ENCODE data around the gene TRPM3.

Gene TRPM3

DNA sequence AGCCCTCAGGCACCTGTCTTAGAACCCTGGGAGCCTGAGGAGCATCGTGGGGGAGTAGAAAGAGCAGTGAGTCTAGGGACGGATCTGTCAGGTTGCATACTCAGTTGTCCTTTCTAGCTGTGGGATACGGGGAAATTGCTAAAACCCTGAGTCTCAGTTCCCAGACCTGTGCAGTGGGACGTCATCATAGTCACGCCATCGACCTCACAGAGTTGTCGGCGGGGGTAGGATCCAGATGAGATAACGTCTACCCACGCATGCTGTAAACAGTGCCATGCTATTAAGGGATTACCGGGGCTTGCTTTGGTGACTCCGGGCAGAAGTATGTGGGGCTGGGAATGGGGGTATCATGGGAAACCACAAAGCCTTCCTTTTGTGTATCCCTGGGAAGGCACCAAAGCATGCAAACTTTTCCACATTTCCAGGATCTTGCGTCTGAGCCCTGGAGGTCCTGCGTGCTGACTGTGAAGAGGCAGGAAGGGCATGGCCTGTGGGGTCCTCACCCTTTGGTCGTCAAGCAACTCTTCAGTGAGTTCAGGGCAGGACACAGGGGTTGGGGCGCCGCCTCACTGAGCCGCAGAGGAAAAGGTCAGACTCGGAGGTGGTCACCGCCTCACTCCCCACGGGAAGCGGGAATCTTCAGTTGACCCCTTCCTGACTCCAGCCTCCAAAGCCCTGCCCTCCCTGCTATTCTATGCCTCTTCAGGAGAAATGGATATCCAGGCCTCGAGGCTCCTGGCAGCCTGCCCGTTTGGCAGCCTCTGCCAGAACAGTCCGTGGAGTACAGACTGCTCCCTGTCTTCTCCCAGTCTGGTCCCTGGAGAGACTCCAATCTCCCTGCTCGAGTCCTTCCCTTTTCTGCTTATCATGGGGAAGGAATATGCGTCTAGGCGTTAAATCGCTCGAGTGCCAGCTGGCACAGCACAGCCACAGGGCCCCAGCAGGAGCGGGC, 520.1 kb downstream of the TRPM3 start:
- no peak for DNase-seq

DNA sequence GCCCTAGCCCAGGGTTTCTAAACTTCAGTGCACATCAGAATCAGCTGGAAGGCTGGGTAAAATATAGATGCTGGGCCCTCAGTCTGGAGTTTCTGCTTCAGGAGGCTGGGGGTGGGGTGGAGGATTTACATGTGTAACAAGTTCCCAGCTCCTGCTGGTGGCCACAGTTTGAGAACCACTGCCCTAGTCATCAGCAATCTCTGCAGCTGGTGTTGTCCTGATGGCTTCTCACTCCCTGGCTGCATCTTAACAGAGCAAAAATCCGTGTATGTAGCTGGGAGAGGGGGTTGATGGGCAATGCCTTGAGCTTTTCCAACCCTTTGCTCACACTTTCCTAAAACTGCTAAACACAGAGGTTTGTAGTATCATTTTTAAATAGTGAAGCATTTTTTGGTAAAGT, 520.9 kb downstream of the TRPM3 start:
- no peak for DNase-seq

DNA sequence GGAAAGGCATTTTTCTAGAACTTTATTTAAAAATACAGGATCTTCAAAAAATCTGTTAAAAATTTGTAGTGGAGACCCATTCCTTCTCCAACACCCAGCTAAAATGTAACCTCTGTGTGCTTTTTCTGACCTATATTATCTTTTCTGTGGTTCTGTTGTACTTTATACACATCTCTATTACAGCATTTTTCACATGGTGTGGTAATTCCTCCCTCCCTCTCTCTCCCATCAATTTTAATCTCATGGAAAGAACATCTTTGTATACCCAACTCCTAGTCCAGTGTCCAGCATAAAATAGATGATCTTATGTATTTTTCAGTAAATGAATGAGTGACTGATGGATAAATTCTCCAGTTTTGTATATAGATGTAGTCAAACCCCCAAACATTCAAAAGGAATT, 523.5 kb downstream of the TRPM3 start:
- DNase-seq = no peak

- DNase-seq = no peak
These were observed 526.2 kb downstream of the TRPM3 start for GRCh38 chr9:70595211-70595610.

DNA sequence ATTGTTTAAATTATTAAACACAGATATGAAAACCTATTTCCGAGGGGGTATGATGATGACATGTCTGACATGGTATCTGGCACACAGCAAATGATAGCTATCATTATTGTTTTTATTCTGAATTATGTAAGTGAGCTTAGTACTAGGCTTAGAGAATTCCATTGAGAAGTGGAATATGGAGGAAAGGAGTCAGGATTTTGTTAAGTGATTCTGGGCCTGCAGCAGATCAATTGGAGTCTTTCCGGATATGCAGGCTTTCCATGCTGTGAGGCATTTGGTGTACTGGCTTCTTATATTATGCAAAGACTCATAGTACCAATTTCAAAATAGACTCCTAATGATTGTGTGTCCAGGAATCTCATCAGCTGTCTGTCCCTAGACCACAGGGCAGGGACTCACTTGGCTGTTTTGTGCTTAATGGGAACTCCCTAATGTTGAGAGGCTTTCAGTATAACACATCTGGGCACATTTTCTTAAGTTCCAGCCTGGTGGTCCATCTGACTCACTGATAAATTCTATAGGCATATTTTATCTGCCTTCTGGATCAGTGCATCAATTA, 527.0 kb downstream of the TRPM3 start:
- DNase-seq = no peak

- DNase-seq = no peak
These were observed 528.2 kb downstream of the TRPM3 start for GRCh38 chr9:70593241-70593640.

DNA sequence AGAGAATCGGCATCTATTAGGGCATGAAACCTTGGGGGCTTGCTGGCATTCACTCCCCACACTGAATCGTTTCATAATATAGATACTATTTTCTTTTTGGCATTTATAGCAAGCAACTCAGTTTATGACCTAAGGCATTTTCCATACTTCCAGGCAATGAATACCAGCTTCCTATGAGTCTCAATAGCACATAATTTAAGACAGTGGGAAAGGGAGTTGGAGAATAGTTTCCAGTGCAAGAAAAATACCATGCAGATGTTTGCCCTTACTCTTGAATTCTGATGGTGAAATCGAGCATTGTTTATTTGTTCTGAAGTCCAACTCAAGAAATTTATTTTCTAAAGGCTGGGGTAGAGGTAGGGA, 531.1 kb downstream of the TRPM3 start:
- DNase-seq = no peak

DNA sequence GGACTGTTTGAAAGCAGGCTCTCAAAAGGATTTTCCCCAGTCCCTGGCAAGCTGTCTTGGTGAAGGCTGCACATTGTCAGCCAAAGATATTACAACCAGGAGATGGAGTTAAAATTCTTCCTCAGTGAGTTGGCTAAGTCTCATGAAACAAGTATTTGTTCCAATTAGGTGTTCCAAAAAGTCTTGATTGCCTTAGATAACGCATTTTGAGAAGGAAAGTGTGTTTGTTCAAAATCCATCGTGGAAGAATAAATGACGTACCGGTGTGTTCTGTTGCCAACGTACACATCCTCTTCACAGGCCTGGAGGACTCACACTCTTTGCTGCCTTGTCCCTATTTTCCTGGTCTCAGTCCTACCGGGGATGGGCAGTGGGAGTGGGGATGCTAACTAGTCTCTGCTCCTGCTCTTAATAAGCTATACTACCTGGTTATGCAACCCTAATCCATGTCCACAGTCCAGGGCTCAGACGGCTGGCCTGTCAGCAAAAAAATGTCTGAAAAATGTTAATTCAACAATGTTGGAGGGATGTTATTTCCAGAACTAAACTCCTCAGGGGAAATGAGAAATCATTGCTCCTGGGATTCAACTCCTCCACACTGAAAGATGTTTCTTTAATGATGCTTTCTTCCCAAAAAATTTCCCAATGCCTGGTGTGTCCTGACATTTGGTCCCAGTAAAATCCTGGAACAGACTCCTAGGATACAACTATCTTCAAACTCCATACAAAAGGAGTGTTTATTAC, 531.7 kb downstream of the TRPM3 start:
- no peak for DNase-seq

DNA sequence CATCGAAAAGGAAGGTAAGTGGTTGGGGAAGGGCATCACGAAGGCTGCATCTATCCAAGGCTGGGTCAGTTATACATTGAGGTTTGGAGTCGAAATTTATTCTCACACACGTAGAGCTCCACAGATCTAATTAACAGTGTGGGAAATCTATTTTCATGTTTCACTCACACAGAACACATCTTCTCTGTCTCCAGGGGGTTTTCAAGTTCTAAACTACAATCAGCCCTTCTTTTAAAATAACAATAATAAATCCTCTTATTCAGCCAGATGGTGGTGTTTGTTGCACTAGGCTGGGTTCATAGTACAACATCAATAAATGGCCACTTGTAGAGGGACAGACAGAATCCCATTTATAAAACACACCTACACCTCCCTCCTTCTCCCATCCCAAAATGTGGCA, 532.4 kb downstream of the TRPM3 start:
- DNase-seq = no peak

GRCh38 chr9:70588381-70588780, 533.0 kb downstream of the TRPM3 start:
- DNase-seq = no peak

DNA sequence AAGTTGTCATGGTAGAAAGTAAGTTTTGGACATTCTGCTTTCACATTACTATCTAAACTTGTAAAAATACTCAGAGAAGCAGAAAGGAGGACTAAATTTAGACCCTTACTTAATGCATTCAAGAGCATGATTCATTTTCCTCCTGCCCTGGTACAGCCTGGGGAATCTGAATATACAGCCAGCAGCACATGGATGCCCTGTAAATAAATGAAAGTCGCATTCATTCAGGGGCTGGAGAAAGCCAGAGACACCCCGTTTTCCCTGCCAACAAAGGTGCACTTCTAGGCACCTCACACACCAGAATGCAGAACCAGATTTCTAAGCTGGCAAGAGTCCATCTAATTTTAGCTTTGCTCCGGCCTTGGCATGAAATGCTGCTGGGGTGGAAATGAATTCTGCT, 534.2 kb downstream of the TRPM3 start:
- DNase-seq = no peak

DNA sequence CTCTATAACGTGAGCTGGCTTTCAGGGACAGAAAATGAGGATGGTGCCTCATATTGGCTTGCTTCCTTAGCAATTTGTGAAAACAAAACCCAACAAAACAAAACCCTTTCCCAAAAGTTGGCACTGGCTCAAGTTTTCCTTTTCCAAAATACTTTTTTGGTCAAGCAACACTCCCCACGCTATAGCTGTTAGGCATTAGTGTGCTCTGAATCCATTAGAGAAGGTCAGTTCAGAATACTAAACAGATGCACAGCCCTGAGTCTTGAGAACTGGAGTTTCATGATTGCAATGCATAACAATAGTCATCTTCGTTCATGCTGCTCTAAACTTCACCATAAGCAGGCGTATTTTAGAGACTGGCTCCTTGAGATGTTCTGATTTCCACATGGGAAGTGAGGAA, 534.9 kb downstream of the TRPM3 start:
- no peak for DNase-seq

GRCh38 chr9:70581955-70582350, 539.5 kb downstream of the TRPM3 start:
- DNase-seq = no peak

DNA sequence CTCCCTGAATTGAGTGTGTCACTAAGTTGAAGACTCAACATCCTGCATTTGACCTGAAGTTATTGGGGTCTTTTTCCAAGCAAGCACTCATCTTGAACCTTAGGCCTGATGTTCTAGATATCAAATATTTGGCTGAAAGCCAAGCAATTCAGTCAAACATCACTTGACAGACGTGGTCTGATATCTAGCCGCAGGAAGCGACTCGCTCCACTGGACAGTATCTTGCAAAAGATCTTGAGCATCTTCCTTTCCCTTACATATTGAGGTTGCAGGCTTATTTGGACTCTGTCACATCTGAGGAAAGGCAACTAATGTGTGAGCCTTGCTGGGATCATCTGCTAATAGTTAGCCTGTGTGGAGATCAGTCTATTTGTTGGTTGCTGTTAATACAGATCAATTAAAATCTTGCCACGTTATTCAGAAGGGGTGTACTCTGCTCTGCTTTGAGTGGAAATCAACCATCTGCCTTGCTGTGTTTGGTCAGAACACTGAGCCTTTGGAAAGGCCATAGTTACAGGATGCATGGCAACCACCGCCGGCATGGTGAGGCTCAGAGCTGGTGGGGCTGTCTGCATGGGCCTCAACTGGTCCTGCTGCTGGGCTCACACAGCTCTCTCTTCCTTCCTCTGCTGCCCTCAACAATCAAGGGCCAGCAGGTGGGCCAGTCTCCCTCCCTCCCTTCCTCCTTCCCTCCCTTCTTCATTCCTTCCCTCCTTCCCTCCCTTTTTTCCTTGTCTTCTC, 540.0 kb downstream of the TRPM3 start:
- DNase-seq = no peak

DNA sequence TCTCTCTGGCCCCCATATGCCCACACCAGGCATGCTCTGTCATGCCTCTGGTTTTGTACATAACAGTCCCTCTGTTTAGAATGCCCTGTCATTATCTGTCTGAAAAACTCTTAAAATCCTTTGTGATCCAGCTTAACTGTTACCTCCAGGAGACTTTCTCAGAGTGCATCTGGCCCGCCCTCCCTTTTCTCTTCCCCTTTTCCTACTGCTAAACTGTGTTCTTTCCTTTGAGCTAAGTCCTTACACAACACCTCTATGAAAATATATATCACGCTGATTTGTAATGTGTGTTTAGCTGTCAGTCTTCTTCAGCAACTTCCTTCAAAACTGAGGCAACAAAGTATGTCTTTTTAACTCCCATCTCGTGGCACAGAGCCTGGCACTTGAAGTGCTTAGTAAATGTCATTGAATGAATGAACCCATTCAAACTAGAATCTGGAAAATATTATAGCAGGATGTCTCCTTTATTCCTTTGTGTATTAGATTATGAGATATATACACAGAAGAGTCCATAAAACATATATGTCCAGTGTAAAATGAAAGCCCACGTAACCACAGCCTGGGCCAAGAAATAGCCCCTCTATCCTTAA, 540.7 kb downstream of the TRPM3 start:
- DNase-seq = no peak

DNA sequence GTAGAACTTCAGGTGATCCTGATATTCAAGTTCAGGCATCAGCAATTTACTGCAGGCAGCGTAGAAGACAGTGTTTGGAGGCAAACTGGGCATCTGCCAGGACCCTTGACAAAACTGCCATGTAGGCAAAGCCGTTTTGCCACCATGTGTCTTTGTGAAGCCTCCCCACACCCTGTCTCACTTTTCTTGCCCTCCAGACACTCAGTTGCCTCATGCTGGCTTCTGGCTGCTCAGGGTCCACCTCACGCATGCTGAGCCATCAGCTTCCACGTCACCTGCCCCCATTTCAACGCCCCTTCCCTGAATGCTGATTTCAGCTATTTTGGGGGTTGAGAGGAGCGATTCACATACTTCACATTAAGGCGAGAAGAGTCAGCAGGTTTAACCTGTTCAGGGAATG, 541.7 kb downstream of the TRPM3 start:
- no peak for DNase-seq

DNA sequence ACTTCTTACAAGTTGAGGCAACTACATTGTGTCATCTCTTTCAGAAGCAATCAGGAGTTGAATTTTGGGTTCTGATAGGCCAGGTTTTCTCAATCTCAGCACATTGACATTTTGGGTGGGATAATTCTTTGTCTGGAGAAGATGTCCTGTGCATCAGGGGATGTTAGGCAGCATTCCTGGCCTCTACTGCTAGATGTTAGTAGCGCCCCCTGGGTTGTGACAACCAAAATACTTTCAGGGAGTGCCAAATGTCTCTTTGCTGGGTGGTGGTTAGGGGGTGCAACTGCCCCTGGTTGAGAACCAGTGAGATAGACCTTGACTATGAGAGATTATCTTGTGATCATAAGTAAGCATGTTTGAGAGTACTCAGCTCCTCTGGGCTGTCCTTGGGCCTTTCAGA, 542.7 kb downstream of the TRPM3 start:
- no peak for DNase-seq

DNA sequence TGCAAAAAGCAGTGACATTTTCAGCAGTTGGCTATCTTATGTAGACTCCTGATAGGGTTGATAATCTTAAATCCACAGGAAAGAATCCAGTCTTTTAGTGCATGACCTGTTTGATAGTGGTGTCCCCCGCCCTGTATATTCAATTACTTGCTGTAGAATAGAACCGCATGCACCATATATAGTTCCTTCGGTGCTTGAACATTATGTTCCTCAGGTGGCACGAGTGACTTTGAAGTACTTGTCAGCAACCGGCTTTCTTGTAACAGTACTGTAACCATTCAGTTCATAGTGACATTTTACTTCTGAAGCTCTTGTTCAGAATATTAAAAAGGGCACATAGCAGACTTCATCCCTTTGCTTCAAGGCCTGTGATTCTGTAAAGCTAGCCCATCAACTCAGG, 543.8 kb downstream of the TRPM3 start:
- DNase-seq = no peak

DNA sequence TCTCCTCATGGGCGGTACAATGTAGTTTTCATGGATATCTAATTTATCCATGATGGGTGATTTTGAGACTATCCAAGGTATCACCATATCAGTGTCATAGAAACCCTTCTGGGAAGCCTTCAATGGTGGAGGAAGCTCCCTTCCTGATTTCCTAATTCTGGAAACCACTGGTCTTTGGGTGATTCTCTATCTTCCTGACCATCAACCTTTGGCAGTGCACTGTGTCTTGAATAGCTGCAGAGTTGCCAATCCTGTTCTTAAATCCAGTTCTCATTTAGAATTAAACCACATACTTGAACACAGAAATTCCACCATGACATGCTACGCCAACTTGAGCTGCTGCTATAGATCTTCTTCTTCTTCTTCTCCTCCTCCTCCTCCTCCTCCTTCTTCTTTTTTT, 545.3 kb downstream of the TRPM3 start:
- no peak for DNase-seq

DNA sequence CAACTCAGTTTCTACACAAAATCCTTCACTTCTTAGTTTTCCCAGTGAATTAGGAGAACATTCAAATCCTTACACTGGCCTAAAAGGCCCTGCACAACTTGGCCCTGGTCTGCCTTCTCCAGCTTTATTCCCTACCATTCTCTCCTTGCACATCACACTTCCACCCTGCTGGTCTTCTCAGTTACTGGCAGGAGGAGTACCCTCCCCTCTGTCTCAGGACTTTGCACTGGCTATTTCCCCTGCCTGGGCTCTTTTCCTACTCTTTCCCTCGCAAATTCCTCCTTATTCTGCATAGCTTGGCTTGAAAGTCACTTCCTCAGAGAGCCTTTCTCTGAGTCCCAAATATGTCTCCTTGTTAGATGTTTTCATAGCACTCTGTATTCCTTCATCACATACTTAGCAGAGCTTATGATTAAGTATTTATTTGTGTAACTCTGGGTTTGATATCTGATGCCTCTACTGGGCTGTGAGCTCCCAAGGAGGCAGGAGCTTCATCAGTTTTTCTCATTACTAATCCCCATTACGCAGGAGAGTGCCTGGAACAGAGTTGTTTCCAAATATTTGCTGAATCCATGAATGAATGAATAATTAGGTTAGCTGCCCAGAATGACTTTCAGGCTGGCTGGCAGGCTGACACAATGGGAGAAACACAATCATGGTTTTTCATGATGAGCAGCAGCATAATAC, 547.1 kb downstream of the TRPM3 start:
- no peak for DNase-seq

DNA sequence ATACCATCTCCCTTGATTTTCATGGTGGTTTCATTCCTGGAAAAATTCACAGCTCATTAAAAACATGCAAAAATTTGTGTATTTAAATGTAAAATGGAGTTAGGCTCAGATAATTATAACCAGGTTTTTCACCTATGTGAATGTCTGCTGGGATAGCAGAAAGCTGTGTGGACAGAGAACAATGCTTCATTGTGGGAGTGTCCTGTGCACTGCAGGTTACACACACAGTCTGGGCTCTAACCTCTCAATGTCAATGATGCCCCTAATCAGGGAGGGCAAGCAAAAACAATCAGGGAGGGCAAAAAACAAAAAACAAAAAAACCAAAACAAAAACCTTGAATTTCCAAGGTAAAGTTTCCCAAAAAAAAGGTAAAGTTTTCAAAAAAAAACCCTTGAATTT, 548.1 kb downstream of the TRPM3 start:
- no peak for DNase-seq

DNA sequence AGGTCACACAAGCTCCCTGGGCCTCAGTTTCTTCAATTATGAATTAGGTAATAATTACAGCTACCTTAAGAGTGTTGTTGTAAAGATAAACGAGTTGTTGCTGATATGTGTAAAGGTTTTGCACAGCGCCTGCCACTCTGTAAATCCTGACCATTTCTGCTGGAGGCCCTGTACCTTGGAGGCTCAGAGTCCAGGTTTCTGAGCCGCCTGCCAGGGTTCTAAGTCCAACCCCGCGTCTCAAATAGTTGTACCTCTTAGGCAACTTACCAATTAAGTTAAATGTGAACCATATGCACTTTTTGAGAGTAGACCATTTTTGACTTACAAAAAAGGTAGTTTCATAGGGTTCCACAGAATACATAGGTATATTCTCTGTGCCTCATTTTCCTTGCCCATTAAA, 550.2 kb downstream of the TRPM3 start:
- no peak for DNase-seq

Data from NCI-H1436 treated with DMSO at 0.1 percent for 48 hours (cell line).